Left kidney (tissue), 2 donors: ENCODE data around the gene MGMT. TPM values are rescaled to one million over a fixed set of nuclear protein-coding genes. Genes with fewer than 3 reads are reported as not detected.

Experiments
- DNase-seq: peaks from one replicate; pipeline ENCODE4 v3.0.0-alpha.2; 2013
- polyA plus RNA-seq: library from polyadenylated mRNA; unstranded; fragments of 120-200 nt; gene quantifications from one replicate; pipeline ENCODE4 v1.2.1, GENCODE V29; 2013; ENCODE audit not compliant: insufficient read length

MGMT gene
- polyA plus RNA-seq, 1 donor = 13.8 TPM

DNA sequence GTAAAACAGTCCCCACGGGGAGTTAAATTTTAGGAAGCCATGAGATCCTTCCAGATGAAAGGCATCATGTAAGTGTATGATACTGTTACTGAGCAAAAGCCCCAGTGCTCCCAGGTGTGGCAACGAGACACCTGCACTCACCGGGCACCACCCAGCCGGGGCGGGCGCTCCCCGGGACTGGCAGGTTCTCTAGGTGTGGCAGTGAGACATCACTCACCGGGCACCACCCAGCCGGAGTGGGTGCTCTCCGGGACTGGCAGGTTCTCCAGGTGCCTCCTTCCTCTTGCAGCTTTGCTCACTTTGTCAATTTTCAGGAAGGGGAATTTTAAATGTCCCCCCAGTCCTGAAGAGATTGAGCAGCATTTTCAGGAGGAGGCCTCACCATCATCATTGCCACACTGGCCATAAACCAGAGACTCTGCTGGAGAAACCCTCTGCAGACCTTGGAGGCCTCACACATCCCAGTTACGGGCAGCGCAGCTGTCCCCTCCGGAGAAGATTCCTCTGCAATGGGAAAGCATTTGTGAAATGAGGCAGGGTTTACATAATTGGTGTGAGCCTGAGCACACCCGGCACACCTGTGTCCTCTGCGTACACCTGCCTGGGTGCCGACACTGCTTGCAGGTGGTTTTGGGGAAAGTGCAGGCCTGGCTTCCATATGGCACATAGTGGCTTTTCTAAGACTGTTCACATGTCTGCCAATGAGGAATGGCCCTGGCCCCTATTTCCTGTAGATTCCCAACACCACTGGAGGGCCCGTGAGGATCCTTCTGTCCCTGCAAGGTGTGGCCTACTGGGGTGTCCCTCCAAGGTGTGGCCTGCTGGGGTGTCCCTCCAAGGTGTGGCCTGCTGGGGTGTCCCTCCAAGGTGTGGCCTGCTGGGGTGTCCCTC is 305.7 kb downstream of the MGMT start:
- no peak for DNase-seq

DNA sequence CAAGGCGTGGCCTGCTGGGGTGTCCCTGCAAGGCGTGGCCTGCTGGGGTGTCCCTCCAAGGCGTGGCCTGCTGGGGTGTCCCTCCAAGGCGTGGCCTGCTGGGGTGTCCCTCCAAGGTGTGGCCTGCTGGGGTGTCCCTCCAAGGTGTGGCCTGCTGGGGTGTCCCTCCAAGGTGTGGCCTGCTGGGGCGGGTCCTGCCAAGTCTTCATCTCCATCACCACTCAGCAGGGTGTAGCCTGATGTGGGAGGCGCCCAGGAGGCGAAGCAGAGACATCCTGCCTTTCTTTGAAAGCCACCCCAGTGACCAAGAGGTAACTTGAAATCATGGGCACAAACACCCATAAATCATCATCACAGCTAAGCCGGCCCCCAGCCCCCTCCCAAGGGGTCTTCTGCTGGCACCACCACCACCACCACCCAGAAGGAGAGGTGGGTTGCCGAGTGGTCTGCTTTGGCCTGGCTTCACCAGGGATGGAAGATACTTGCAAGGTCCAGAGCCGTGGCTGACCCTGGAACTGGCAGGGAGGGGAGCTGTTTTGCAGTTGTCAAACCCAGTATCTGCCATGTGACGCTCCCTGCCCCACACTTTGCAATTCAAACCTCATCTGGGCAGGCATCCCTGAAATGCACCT is 306.4 kb downstream of the MGMT start:
- DNase-seq = no peak

DNA sequence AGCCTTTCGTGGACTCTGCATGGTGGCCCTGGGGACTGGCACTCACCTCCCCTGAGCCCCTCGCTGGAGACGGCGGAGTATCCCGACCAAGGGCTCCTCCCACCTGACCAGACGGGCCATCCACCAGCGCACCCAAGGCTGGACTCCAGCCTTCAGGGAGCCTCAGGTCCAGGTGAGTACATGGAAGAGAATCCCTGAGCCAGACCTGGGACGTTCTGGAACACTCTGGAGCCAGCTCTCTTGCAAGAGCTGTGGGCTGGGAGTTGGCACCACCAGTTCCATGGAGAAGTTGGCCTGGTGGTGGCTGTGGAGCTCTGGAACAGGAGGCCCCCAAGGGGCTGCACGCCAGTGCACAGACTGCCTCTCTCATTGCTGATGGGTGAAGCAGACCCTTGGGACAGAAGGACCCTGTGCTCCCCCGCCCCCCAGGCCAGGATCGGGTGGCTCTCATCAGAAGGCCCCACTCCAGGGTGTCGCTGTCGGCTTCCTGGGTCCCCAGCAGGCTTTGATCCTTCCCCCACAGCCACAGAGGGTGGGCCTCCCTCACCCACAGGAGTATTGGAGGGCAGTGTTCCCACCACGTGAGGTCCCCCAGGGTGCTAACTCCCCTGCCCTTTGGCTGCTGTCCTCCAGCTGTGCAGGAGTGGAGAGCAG is 307.2 kb downstream of the MGMT start:
- no peak for DNase-seq

DNA sequence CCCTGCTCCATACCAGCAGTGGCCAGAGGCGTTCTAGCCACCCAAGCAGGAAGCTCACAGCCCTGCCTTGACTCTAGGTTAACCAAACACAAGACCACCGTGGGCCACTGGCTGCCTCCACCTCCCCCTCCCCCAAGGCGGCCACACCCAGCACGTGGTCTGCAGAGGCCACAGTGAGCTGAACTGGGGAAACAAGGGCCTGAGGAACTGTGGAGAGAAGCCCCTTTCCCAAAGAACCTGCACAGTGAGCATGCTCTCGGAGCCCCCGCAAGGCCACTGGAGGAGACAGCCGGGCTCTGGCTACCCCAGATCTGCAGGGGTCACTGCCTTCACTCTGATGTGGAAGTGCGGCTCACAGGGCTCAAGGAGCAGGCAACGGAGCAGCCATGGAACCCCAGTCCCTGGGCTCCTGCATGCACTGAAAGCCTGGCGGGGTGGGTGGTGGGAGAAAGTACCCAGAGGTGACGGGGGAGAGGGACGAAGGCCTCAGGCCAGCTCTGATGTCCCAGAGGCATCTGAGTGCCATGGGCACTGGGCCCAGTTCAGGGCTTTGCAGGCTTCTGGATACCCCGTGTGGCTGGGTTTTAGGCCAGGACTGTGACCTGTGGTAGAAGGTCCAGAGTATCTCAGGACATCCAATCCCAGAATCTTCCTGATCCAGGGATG is 307.8 kb downstream of the MGMT start:
- DNase-seq = no peak

DNA sequence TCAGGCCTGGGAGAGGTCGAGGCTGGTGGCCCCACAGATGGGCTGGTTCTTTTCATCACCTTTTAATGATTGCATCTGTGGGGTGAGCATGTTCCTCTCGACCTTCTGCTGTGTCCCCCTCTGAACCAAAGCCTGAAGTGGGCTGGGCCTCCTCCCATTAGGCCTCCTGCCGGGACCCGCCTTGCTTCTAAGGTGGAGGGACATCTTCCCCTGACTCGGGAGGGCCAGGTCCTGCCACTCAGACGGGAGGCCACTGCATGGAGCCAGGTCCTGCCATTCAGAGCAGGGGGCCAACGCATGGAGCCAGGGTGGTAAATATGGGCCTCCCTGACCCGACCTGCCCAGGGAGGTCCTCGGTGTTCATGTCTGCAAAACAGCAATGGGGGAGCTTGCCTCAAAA is 308.6 kb downstream of the MGMT start:
- no peak for DNase-seq

DNA sequence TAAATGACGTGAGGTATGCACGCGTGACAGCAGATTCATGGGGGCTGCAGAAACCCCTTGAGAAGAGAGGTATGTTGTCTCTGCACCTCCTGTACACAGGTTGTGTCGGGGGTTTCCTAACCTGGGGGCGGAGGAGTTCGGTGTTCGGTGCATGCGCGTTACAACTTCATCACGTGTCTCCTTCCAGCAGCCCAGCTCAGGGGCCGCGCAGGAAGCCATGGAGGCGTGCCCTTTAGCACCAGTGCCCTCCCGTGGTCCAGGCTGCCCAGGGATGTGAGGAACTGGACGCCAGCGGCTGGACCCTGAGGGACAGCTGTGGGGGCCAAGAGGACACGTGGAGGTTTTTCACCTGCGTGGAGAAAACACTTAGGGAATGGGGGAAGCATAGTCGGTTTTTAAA is 310.6 kb downstream of the MGMT start:
- DNase-seq = no peak

DNA sequence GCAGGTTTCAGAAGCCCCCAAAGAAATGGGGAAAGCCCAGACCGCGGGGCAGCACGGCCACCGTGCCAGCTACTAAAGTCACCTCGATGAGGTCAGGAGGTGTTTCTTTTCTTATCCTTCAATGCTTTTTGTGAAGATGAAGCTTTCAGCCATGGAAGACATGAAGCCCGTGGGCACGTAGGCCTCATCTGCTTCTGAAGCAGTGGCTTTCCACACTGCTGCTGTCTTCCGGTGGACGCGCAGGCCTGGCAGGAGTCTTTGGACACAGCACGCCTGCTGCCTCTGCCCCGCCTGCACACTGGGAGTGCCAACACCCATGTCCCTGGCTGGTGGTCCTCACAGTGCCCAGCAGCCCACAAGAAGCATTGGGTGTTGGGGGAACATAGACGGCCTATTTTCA is 311.5 kb downstream of the MGMT start:
- DNase-seq = no peak

DNA sequence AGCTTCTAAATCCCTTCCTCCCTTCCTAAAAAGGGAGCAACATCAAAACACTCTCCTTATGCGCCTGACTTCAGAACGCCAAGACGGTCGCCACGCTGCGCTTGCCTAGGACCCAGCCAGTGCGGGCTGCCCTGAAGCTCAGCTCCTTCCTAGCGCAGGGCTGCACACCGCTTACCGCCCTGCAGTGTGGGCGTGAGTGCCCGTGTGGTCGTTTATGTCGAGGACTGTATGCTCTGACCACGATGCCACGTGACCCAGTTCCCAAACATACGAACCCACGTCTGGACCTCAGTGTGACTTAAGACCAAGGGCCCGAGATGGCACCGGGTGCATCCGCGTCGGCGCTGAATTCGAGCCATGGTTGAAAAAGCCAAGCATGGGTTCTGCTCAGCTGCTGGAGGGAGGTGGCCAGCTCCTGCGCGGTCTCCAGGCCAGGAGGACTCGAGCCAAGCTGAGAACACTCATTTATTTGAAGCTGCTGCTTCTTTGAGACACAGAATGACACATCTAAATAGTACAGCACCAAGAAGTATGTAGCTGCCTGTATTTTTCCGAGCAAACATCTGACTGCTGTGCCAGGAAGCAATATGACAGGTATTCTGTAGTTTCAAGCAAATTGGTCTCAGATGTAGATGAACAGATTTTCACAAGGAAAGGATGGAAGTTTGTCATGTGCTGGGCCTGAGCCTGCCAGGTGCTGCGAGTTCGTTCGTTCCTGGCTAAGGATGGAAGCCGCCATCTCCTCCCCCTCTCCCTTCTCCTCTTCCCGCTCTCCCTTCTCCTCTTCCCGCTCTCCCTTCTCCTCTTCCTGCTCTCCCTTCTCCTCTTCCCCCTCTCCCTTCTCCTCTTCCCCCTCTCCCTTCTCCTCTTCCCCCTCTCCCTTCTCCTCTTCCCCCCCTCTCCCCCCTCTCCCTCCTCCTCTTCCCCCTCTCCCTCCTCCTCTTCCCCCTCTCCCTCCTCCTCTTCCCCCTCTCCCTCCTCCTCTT is 312.4 kb downstream of the MGMT start:
- DNase-seq = no peak

DNA sequence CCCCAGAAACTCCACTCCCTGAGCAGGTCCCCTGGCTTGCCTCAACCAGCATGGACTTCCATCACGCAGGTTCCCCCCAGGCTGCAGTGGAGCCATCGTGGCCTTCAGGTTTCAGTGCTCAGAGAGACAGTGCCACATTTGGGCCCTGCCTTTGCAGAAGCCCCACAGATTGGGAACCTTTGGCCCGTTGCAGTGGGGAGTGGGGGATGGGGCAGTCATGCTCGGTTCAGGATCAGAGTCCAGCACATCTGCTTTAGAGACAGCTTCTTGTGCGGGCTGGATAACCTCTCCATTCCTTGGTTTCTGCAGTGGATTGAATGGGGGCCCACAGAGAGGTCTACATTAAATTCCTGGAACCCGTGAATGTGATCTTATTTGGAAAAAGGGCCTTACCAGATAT is 313.2 kb downstream of the MGMT start:
- DNase-seq = no peak

DNA sequence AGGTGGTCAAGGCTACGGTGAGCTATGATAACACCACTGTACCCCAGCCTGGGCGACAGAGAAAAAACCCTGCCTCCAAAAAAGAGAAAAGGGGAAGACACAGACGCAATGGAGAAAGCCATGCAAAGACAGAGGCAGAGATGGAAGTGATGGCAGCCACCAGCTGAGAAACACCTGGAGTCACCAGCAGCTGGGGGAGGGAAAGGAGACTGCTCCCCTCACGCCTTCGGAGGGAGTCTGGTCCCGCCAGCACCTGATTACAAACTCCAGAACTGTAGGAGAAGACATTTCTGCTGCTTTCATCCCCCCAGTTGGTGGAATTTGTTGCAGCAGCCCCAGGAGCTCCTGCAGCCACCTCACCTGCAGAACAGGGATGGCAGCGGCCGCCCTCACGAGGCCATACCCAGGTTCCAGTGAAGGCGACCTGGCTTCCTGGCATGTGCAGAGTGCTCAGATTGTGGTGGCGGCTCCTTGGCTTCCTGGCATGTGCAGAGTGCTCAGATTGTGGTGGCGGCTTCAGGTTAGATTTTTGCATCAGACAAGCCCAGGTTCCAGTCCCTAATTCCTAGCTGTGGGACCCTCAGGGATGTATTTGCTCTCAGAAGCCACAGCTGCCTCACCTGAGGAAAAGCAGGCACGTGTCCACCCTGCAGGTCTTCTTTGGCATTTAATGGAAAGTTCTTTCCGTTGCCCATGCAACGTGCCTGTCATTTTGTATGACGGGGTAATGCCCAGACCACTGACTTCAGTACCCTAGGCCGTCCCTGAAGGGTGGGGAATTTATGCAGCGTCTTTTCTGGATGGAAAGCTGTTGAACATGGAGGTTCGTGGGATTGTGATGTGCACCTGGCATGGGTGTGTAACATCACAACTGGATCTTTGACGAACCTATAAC is 314.1 kb downstream of the MGMT start:
- DNase-seq = no peak

DNA sequence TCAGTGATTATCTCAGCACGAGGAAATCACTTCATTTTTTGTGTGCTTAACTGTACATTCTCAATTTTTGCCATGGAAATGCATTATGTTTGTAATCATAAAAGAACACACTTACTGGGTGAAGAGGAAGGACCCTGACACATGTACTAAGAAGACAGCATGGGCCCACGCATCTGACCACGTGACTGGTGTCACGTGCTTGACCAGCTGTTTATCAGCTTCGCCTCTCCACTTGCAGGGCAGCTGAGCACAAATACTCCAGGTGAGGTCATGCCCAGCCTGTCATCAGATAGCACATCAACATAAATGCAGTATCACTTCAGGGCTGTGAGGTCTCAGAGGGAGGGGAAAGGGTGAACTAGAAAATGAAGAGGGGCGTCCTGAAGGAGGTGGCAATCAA is 317.2 kb downstream of the MGMT start:
- DNase-seq = no peak

DNA sequence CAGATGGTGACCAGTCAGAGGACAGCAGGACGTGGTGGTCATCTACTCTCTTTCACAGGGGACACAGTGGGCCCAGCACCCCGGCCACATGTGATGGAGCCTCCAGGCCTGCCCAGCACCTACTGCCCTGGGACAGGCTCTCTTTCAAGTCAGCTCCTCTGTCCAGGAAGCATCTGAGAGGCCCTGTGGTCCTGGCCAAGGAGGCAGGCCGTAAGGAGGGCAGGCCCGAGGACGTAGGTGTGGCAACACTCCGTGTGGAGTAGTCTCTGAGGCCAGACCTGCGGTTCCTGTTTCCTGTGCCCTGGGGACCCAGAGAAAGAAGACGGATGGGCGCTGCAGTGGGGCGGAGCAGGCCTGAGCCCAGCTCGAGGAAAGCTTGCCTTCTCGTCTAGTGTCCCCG is 317.9 kb downstream of the MGMT start:
- DNase-seq = no peak

DNA sequence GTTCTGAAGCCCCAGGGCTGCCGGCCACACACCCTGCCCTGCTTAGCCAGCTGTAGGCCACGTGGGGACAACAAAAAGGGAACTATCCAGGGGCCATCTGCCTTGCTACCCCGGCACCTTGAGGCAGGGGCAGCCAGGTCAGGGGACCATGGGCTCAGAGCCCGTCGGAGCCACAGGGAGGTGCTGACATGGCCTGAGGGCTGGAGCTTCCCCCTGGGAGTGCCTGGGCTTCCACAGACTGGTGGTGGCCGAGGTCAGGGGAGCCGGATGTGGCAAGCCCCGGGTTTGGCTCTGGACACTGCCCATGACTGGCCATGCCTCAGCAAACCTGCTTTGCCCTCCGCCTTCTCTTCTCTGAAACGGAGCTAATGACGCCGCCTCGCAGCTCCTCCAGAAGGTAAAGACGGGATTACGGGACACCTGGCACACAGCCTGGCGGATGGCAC is 318.5 kb downstream of the MGMT start:
- DNase-seq = no peak

DNA sequence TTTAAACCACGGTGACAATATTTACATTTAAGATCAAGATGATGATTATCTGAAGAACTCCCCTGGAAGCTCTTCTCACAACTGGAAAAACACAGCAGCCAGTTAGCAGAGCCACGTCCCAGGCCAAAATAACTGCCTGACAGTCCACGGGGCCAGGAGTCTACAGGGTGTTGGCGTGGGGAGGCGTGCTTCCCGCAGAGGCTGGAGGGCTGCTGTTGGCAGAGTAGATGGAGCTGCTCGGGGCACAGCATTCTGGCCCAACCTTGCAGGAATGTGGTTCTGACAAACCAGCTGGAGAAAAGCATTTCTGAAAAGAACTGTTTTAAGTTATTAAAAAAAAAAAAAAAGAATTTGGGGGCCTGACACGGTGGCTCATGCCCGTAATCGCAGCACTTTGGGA is 319.2 kb downstream of the MGMT start:
- DNase-seq = no peak

DNA sequence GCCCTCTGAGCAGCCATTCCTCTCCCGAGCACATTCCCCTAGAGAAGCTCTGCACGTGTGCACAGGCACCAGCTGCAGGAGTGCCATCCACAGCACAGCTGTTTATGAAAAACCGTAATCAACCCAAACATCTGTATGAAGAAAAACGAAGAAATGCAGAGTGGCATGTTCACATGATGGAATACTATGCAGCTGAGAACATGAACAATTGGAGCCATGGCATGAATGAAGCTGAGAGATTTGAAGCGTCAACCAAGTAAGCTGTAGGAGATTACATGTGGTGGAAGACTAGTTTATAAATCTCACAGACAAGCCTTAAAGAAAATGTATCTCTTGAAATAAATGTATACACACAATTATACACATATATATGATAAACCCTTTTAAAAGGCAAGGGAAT is 320.5 kb downstream of the MGMT start:
- no peak for DNase-seq

DNA sequence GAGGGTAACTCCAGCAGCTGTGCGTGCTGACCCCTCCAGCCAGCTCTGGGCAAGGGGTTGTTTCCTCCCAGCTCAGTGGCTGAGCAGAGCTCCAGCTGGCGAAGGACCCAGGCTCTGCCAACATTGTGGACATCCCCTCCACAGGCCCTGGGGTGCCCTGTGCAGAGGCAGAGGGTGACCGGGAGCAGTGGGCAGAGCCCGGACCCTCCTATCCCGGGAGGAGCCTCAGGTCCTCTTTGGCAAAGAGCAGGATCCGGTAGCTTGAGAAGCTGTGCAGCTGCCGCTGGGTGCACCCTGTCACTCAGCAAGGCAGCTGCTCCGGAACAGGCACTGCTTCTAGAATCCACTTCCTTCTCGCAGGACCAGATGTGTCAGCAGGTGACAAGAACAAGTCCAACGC is 321.2 kb downstream of the MGMT start:
- DNase-seq = no peak

DNA sequence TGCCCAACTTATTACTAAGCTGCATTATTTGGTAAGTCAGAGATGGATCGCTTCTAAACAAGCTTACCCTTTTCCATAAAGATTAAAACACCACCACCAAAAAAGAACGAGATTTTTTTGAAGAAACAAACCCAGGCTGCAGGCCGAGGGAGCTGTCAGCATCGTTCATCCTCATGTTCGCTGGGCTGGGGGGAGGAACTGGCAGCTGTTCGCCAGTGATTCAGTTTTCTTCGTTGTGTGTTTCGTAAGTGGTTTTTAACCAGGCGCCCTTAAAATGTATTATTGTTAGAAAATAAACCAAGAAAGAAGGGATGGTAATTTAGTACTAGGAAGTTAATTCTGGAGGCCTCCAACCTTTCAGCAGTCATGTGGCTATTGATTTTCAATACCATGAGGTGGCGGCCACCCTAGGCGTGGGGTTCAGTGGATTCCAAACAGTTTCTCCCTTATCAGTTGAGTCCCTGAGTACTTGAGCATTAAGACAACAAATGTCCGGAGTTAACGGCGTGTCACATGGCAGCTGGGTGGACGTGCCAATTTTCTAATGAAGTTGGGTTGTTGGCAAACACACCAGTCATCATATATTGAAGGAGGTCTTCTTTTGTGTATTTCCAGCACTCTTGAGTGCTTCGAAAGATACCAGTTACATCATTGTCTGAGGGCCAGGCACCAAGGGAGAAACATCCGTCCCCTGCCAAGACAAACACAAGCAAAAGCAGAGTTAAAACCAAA is 323.8 kb downstream of the MGMT start:
- no peak for DNase-seq

DNA sequence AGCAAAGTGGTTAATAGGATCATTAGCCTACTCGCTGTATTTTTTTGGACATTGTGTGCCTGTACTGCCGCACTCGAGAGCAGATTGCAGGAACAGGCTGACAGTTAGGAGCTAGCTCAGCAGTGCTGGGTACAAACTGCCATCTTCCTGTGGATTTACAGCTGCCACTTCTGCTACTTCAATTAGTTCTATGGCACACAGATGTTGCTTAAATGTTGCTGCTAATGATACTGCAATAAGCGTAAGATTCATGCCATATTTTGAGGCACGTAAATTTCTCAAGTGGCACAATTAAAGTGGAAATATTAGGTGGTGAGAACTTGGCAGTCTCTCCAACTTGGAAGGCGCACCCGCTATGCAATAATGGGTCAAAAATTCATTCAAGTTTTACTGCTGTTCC is 325.1 kb downstream of the MGMT start:
- DNase-seq = no peak

DNA sequence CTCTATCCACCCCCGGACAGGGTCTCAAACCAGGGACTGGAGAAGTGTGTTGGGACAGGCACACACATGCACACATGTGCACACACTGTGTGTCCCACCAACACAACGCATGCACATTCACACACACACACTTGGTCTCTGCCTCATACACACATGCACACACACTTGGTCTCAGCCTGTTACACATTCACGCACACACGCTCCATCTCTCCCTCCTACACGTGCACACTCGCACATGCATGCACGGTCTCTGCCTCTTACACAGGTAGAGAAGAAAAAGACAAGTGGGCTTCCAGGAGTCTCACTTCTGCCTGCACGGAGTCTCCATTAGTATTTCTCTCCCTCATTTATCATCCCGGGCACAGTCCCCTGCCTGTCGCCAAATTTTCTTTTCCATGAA is 325.8 kb downstream of the MGMT start:
- DNase-seq = no peak

DNA sequence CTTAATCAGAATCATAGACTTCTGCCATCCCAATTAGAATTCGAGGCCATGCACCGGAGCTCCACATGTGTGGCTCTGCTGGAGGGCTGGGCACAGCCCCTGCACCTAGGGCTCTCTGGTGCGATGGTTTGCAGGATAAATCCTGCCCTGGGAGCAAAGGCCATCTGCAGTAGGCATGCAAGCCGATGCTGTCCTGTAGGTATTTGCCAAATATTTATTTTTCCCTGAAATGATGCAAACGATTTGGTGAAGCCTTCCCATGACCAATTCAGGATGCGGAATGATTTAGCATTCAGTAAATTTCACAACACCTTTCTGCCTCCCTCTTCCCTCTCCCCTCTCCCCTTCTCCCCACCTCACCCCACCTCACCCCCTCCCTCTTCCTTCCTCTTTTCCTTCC is 326.4 kb downstream of the MGMT start:
- DNase-seq = no peak
